Stimulated activated memory B cell treated with anti-CD40 and anti-IgM and Interleukin-4, amounts not matched to agents 10 μg/mL and 1 μg/mL and 100 μg/mL, for 72 hours (primary cell): ENCODE data around the gene P2RY13.

ENCODE experiments used
- ATAC-seq: fragments of 150-1000 bp; cut with Tn5 transposase; 2 replicates; pipeline ENCODE4 v1.10.0; 2021
- H3K27ac Mint-ChIP-seq: one replicate; pipeline ENCODE4 v1.8.0; 2022; ENCODE audit warnings: mild to moderate bottlenecking, mixed read lengths
- H3K27me3 Mint-ChIP-seq: one replicate; pipeline ENCODE4 v1.8.0; 2022; ENCODE audit warnings: mixed read lengths
- H3K36me3 Mint-ChIP-seq: one replicate; pipeline ENCODE4 v1.8.0; 2022; ENCODE audit warnings: mixed read lengths
- H3K4me1 Mint-ChIP-seq: one replicate; pipeline ENCODE4 v1.8.0; 2022; ENCODE audit warnings: mixed read lengths
- H3K4me3 Mint-ChIP-seq: one replicate; pipeline ENCODE4 v1.8.0; 2022; ENCODE audit warnings: mild to moderate bottlenecking, moderate library complexity, mixed read lengths
- H3K9me3 Mint-ChIP-seq: one replicate; pipeline ENCODE4 v1.8.0; 2022; ENCODE audit warnings: mixed read lengths

The P2RY13 gene

GRCh38 chr3:151309566-151309965 lies 19.8 kb downstream of the P2RY13 start:
- Mint-ChIP-seq H3K4me3 (no peak overlapping the region), H3K36me3 (no peaks in the 10 kb centered on the region), H3K9me3 (no peaks in the 10 kb centered on the region), H3K27me3 (no peaks in the 10 kb centered on the region), H3K27ac (no peak overlapping the region), H3K4me1 (no peaks in the 10 kb centered on the region)
- no peak for ATAC-seq

DNA sequence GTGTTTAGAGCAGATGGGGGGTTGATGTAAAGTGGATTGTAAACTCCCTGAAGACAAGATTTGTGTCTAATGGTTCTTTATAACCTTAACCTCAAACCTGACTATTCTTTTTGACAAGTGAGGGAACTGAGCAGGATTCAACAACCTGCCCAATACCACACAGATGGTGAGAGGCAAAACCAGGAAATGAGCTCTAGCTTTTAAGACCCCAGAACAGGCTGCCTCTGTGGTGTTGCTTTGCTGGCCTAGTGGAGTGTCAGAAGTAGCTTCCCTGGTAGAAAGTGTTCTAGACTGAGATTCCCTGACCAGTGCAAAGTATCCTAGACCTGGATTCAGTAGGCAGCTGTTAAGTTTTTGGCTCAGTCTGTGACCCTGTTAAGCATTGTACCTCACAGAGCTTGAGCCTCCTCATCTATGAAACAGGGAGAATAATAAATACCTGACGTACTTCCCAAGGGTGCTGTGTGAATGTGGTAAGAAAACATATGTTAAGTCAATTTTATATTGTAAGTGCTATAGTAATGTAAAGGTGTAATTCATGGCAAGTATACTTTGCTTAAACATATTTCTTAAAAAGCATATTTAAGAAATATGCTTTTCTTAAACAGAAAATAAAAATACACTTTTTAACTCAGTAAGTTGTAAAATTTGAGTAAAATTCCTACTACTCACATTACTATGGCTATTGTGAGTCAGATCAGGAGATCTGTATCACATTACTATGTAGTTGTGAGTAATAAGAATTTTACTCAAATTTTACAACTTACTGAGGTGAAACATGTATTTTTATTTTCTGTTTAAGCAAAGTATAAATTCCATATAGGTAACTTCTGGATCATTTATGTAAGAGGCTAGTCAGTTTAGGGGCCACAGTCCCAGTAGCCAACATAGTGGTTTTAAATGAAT lies 21.5 kb downstream of the P2RY13 start:
- H3K36me3 Mint-ChIP-seq = no peaks in the 10 kb centered on the region
- H3K4me1 Mint-ChIP-seq = no peaks in the 10 kb centered on the region
- no peak for ATAC-seq
- H3K27me3 Mint-ChIP-seq = peaks cover 15% of the 10 kb centered on the region
- H3K9me3 Mint-ChIP-seq = no peaks in the 10 kb centered on the region
- no peak overlapping the region for H3K27ac Mint-ChIP-seq
- H3K4me3 Mint-ChIP-seq = no peak overlapping the region

DNA sequence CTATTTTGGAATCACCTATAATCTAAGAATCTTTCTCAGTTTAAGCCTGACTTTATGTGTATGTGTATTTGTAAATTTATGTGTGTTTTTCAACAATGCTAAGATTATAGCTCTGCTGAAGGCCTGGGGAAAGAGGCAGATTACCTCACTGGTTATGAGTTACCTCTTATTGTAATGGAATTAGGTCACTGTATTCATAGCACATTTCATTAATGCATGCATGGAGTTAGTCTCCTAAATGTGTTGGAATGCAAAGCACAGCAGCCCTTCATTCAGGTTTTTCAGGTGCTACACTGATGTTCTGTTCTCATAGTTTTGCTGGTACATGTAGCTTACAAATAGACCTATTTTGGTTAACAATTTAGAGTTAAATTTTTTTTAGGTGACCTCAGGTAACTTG lies 22.2 kb downstream of the P2RY13 start:
- no peak for ATAC-seq
- H3K4me3 Mint-ChIP-seq = no peak overlapping the region
- no peaks in the 10 kb centered on the region for H3K9me3 Mint-ChIP-seq
- H3K4me1 Mint-ChIP-seq = no peaks in the 10 kb centered on the region
- H3K27ac Mint-ChIP-seq = no peak overlapping the region
- H3K27me3 Mint-ChIP-seq = peaks cover 19% of the 10 kb centered on the region
- no peaks in the 10 kb centered on the region for H3K36me3 Mint-ChIP-seq

DNA sequence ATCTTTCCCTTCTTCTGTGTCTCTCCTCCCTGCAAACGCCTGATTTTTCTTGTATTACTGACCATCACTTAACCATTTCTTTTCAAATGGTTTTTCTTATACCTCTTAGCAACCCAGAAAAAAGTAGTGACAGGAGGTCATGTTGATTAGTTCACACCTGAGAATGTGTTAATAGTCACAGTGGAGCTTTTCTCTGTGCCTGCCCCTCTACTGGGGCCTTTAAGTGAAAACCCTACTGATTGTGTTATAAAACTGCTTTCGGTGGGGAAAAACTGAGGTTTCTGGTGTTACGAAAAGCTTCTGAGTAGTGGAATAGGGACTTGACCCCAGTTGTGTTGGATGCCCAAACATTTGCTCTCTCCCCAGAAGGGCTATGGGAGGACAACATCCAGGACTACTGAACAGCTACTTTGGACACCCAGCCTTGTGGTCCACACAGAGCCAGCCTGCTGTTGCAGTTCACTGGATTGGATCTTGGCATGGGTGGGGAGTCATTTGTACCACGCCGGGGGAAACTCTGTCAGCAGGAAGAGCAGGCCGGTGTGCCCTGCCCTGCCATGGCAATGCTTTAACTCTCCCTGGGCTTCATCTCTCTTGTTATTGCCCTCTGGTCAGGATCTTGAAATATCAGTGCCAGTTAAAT lies 23.1 kb downstream of the P2RY13 start:
- Mint-ChIP-seq H3K4me3 (no peak overlapping the region), H3K27ac (no peak overlapping the region), H3K36me3 (no peaks in the 10 kb centered on the region), H3K27me3 (peaks cover 19% of the 10 kb centered on the region), H3K4me1 (no peaks in the 10 kb centered on the region), H3K9me3 (no peaks in the 10 kb centered on the region)
- no peak for ATAC-seq

DNA sequence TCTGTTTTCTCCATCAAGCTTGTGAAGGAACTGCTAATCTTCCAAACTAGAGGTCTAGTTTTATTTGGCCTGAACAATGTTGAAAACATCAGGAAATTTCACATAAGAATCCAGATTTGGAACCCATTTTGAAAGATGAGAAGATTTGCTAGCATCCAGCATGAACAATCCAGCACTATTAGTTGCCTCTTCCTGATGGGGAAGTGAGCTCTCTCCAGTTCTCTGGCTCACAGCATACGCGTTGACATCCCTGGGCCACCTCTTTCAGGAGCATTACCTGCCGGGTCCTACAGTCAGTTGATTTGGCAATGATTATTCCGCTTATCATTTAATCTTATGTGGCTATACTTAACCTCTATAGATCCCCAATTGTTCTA lies 23.6 kb downstream of the P2RY13 start:
- Mint-ChIP-seq H3K27ac (no peak overlapping the region), H3K36me3 (no peaks in the 10 kb centered on the region), H3K4me3 (no peak overlapping the region)

DNA sequence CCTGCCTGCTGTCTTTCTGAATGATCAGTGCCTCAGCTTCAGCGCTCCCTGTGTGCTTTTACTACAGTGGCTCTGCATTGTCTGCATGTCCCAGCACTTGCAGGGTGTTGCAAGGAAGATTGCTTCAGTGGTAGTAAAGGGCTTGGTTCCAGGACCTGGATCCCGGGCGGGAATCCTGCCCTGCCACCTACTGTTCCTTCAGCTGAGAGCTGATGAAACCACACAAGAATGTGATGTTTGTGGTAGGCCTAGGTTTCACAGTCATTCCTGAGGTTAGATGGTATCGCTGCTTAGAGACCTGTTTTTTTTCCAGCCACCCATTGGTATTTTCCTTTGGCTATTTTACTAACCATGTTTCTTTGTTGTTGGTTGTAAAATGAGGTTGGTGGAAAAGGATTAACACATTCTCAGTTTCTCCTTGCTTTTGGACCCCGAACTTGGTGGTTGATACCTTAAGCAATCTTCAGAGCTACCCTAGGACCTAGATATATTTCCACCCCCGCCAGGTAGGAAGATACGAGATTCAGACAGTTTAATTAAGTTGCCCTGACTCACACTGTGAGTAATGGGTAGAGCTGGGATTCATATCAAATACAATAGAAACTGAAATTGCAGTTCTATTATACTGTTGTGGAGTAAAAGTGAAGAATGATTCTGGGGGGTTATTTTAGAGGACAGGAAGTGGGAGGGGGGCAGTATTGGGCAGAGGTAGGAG lies 24.1 kb downstream of the P2RY13 start:
- H3K4me3 Mint-ChIP-seq = no peak overlapping the region
- H3K4me1 Mint-ChIP-seq = no peaks in the 10 kb centered on the region
- peaks cover 27% of the 10 kb centered on the region for H3K27me3 Mint-ChIP-seq
- no peaks in the 10 kb centered on the region for H3K9me3 Mint-ChIP-seq
- no peak for ATAC-seq
- H3K36me3 Mint-ChIP-seq = no peaks in the 10 kb centered on the region
- H3K27ac Mint-ChIP-seq = no peak overlapping the region

More for the DNA sequence above, 23.6 kb downstream of the P2RY13 start:
- Mint-ChIP-seq H3K4me1 (no peaks in the 10 kb centered on the region), H3K9me3 (no peaks in the 10 kb centered on the region), H3K27me3 (peaks cover 21% of the 10 kb centered on the region)
- ATAC-seq = no peak

DNA sequence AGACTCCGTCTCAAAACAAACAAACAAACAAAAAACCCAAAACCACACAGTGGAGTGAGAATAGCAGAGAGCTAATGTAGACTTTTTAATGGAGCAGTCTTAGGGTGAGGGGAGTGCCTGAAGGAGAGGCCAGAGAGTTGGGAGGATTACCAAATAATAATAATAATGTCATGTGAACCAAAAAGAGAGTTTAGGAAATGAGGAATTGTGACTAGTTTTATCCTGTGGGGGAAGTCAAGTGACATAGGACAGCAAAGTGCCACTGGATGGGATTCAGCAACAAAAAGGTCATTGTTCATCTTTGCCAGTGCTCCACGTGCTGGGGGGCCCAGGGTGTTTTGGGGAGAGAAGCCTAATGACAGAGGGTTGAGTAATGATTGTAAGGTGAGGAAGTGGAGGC lies 25.6 kb downstream of the P2RY13 start:
- Mint-ChIP-seq H3K27me3 (peaks cover 39% of the 10 kb centered on the region), H3K4me3 (no peak overlapping the region), H3K27ac (no peak overlapping the region), H3K9me3 (no peaks in the 10 kb centered on the region), H3K36me3 (no peaks in the 10 kb centered on the region), H3K4me1 (no peaks in the 10 kb centered on the region)
- ATAC-seq = no peak

- Mint-ChIP-seq H3K36me3 (no peaks in the 10 kb centered on the region), H3K4me1 (no peaks in the 10 kb centered on the region), H3K27me3 (peaks cover 39% of the 10 kb centered on the region), H3K27ac (no peak overlapping the region), H3K9me3 (no peaks in the 10 kb centered on the region), H3K4me3 (no peak overlapping the region)
- no peak for ATAC-seq
These were observed 27.6 kb downstream of the P2RY13 start for GRCh38 chr3:151301787-151302186.

- Mint-ChIP-seq H3K4me3 (no peak overlapping the region), H3K27me3 (peaks cover 39% of the 10 kb centered on the region), H3K4me1 (no peaks in the 10 kb centered on the region), H3K27ac (no peak overlapping the region), H3K36me3 (no peaks in the 10 kb centered on the region), H3K9me3 (no peaks in the 10 kb centered on the region)
- no peak for ATAC-seq
These were observed 28.8 kb downstream of the P2RY13 start for GRCh38 chr3:151300539-151300938.

- no peaks in the 10 kb centered on the region for H3K9me3 Mint-ChIP-seq
- no peak overlapping the region for H3K27ac Mint-ChIP-seq
- no peak for ATAC-seq
- no peaks in the 10 kb centered on the region for H3K4me1 Mint-ChIP-seq
- no peaks in the 10 kb centered on the region for H3K36me3 Mint-ChIP-seq
- H3K27me3 Mint-ChIP-seq = peaks cover 36% of the 10 kb centered on the region
- no peak overlapping the region for H3K4me3 Mint-ChIP-seq
These were observed 30.3 kb downstream of the P2RY13 start for GRCh38 chr3:151299006-151299405.

- H3K4me3 Mint-ChIP-seq = no peak overlapping the region
- H3K4me1 Mint-ChIP-seq = no peaks in the 10 kb centered on the region
- no peak overlapping the region for H3K27ac Mint-ChIP-seq
- ATAC-seq = no peak
- H3K9me3 Mint-ChIP-seq = no peaks in the 10 kb centered on the region
- peaks cover 20% of the 10 kb centered on the region for H3K27me3 Mint-ChIP-seq
- H3K36me3 Mint-ChIP-seq = no peaks in the 10 kb centered on the region
These were observed 31.9 kb downstream of the P2RY13 start for GRCh38 chr3:151297429-151297828.

GRCh38 chr3:151296226-151296625 lies 33.1 kb downstream of the P2RY13 start:
- ATAC-seq = no peak
- Mint-ChIP-seq H3K27ac (no peak overlapping the region), H3K9me3 (no peaks in the 10 kb centered on the region), H3K4me1 (no peaks in the 10 kb centered on the region), H3K36me3 (no peaks in the 10 kb centered on the region), H3K27me3 (peaks cover 20% of the 10 kb centered on the region), H3K4me3 (no peak overlapping the region)

DNA sequence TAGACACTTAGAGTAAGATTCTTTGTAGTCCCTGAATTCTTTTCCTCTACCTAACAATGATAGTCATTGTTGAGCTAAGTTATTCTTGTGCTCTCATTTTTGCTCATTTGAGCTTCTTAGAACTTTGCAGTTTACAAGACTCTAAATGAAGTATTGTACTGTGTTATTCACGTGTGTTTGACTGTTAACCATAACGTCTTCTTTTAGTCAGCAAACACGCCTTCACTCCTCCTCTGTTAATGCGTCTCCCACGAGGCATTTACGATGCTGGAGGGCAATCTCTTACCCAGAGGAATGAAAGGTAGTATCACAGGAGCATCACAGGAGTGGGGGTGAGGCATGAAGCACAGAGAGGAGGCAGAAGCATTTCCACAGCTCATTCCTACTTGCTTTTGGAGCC lies 36.2 kb downstream of the P2RY13 start:
- Mint-ChIP-seq H3K9me3 (no peaks in the 10 kb centered on the region), H3K36me3 (no peaks in the 10 kb centered on the region), H3K27me3 (no peaks in the 10 kb centered on the region), H3K4me1 (no peaks in the 10 kb centered on the region), H3K4me3 (no peak overlapping the region), H3K27ac (no peak overlapping the region)
- no peak for ATAC-seq

DNA sequence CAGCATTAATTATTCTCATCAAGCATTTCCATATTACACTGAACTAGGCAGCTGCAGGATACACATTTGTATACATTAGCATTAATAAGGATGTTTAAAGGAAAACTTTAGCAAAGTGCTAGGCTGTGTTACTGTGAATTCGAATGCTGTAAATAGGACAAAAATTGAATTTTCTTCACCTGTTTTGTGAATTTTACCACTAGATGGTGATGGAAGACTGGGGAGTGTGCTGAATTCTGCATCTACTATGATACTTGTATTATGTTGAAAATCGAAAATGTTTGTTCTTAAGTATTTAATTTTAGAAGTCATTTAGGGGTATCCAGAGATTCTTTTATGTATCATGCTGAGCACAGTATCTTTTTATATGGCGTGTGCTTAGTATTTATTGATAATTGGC lies 38.7 kb downstream of the P2RY13 start:
- no peaks in the 10 kb centered on the region for H3K36me3 Mint-ChIP-seq

DNA sequence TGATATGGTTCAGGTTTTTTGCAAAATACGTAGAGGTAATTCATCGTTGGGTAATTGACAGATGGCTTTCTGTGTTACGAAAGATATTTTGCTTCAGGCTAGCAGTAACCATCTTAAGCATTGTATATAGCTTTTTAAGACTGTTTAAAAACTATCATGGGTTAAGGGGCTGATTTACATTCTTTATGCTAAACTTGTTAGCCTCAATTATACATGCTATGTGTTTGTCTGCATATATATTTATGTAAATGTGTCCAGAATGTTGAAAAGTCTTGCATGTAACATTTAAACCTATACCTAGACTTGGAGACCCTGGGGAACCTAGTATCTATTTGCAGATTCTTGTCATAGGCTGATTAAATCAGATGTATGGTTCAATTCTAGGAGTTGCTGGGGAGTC lies 39.9 kb downstream of the P2RY13 start:
- Mint-ChIP-seq H3K4me1 (no peaks in the 10 kb centered on the region), H3K27me3 (no peaks in the 10 kb centered on the region), H3K9me3 (no peaks in the 10 kb centered on the region), H3K36me3 (no peaks in the 10 kb centered on the region), H3K4me3 (no peak overlapping the region), H3K27ac (no peak overlapping the region)
- no peak for ATAC-seq

More for the DNA sequence above, 38.7 kb downstream of the P2RY13 start:
- Mint-ChIP-seq H3K27ac (no peak overlapping the region), H3K4me3 (no peak overlapping the region), H3K4me1 (no peaks in the 10 kb centered on the region), H3K27me3 (no peaks in the 10 kb centered on the region), H3K9me3 (no peaks in the 10 kb centered on the region)
- ATAC-seq = no peak
